Measurements from ENCODE around the gene SLCO4A1. TPM values are rescaled to one million over a fixed set of nuclear protein-coding genes. Genes with fewer than 3 reads are reported as not detected.

The SLCO4A1 gene
- total and polyA plus RNA-seq, 2 of the 4 experiments (the other 2 are of a cell fraction), result 0.72 to 1.1 TPM

- Histone ChIP-seq H3K18ac (ENCODE audit: low read depth, low read length) (no peak overlapping the region), H2BK120ac (ENCODE audit: low read depth, low read length) (no peak overlapping the region), H3K4me1 (ENCODE audit: control insufficient read depth, insufficient read depth, low read length) (no peaks in the 10 kb centered on the region), H3K56ac (ENCODE audit: extremely low read depth, insufficient read depth, low read length) (no peak overlapping the region), H3K4me2 (ENCODE audit: low read depth, low read length) (no peak overlapping the region), H2BK20ac (ENCODE audit: low read depth, low read length) (no peak overlapping the region), H2BK5ac (ENCODE audit: low read depth, low read length, poor library complexity, severe bottlenecking) (no peak overlapping the region), H3K36me3 (ENCODE audit: control insufficient read depth, insufficient read depth, low read length) (no peaks in the 10 kb centered on the region), H3K4me3 (ENCODE audit: insufficient read depth, low read depth, low read length) (no peak overlapping the region), H2AK5ac (ENCODE audit: low read depth, low read length) (no peak overlapping the region), H4K5ac (ENCODE audit: low read depth, low read length) (no peak overlapping the region), H2BK15ac (ENCODE audit: low read depth, low read length) (no peak overlapping the region), H3K79me1 (ENCODE audit: low read depth in 1 of 2, low read length in 2 of 2) (no peaks in the 10 kb centered on the region), H4K8ac (ENCODE audit: low read depth in 2 of 2, low read length in 2 of 2) (no peak overlapping the region), H4K91ac (ENCODE audit: insufficient read depth, low read depth, low read length) (no peak overlapping the region), H2AK9ac (replicated peaks; ENCODE audit: low read depth, low read length, poor library complexity) (no peak overlapping the region), H3K9me3 (ENCODE audit: control insufficient read depth, insufficient read depth, low read length) (no peaks in the 10 kb centered on the region), H2AFZ (replicated peaks; ENCODE audit: low read length, poor library complexity) (no peak overlapping the region), H3K23ac (ENCODE audit: low read depth, low read length) (no peak overlapping the region), H3K27me3 (ENCODE audit: control insufficient read depth, insufficient read depth, low read length) (peaks cover 34% of the 10 kb centered on the region), H3K14ac (replicated peaks; ENCODE audit: low read depth, low read length) (no peak overlapping the region), H3K27ac (ENCODE audit: insufficient read depth, low read length) (no peak overlapping the region), H4K20me1 (ENCODE audit: insufficient read depth, low read length) (no peaks in the 10 kb centered on the region), H3K4ac (ENCODE audit: low read depth, low read length) (no peak overlapping the region), H3K9me1 (ENCODE audit: insufficient read depth, low read length) (no peaks in the 10 kb centered on the region), H3K9ac (ENCODE audit: low read depth, low read length) (no peak overlapping the region)
- ChIA-PET CTCF (no interaction called here), POLR2A (ENCODE audit: unreplicated experiment) (no interaction called here)
- TF ChIP-seq MAFK (IDR thresholded peaks at IDR 0.05; ENCODE audit: low read depth, low read length) (no peak), SMC3 (IDR thresholded peaks at IDR 0.05; ENCODE audit: low read depth, low read length) (no peak), RFX5 (IDR thresholded peaks at IDR 0.05; ENCODE audit: low read depth, low read length) (no peak), MXI1 (IDR thresholded peaks at IDR 0.05; ENCODE audit: borderline replicate concordance, low read depth, low read length) (no peak), POLR2A (IDR thresholded peaks at IDR 0.05; ENCODE audit: low read depth, low read length) (no peak)
- dilution Hi-C loops (cut with HindIII; ENCODE audit: low sequenced_read_pairs, unreplicated experiment), result no loop called here
- BruUV-seq (replicated peaks), result no TSS peak
- in situ Hi-C loops (cut with MboI; ENCODE audit: low sequenced_read_pairs), result loop anchor here (25.0 kb wide), 1 partner anchor 317 kb away; the partner anchor contains the start of gene BHLHE23
- DNase-seq, result no peak
- intact Hi-C loops (cut with micrococcal nuclease), result no loop called here
- ATAC-seq (ENCODE audit: low read depth), result no peak
- WGBS, 2 experiments (ENCODE audit: extremely low coverage in 2 of 2, insufficient read length in 1 of 2), result 84% methylated on average over 15 of the region's 32 CpGs; no CpG with 5 or more reads in 1 of the 2 experiments
Measured at GRCh38 chr20:62695448-62696414, 53.4 kb downstream of the SLCO4A1 start.

Data from IMR-90 (cell line).